ENCODE data around the gene SPAG16.

Gene SPAG16

GRCh38 chr2:214203744-214204289 is 919.6 kb downstream of the SPAG16 start:
- Histone ChIP-seq H3K27me3 (ENCODE audit: insufficient read depth, low read depth) (no peaks in the 10 kb centered on the region), H3K4me1 (ENCODE audit: low read depth, poor library complexity, severe bottlenecking) (no peaks in the 10 kb centered on the region), H2AFZ (ENCODE audit: low read depth) (no peak overlapping the region), H3K79me2 (ENCODE audit: insufficient read depth, low read depth) (no peaks in the 10 kb centered on the region), H3K27ac (no peak overlapping the region), H3K36me3 (ENCODE audit: insufficient read depth) (no peaks in the 10 kb centered on the region), H4K20me1 (ENCODE audit: insufficient read depth) (no peaks in the 10 kb centered on the region), H3K4me2 (no peak overlapping the region), H3K4me3 (IDR thresholded peaks at IDR 0.05; ENCODE audit: insufficient read depth, low read depth, low read length) (no peak overlapping the region), H3K9ac (no peak overlapping the region)
- TF ChIP-seq CTCF (conservative IDR thresholded peaks at IDR 0.05; ENCODE audit: low read depth, low read length): no peak

DNA sequence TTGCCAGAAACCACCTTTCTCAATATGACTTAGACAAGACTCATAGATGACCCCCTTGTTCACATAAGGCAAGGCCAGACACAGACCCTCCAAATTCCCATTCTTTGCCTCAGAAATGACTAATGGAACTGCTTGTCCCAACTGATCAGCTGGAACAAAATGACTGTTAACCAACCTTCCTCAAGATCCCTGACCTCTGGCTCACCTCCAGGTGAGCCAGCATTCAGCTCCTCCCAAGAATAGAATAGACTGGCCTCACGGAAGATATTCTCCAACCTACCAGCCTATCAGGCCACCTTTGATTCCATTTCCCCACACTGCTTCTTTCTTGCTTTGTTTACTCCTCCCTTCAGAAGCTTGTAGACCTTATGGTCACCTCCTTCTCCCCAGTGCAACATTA is 930.8 kb downstream of the SPAG16 start:
- TF ChIP-seq CTCF (conservative IDR thresholded peaks at IDR 0.05; ENCODE audit: low read depth, low read length): no peak
- Histone ChIP-seq H3K27me3 (ENCODE audit: insufficient read depth, low read depth) (no peaks in the 10 kb centered on the region), H3K79me2 (ENCODE audit: insufficient read depth, low read depth) (no peaks in the 10 kb centered on the region), H3K4me1 (ENCODE audit: low read depth, poor library complexity, severe bottlenecking) (no peaks in the 10 kb centered on the region), H3K27ac (no peak overlapping the region), H3K36me3 (ENCODE audit: insufficient read depth) (no peaks in the 10 kb centered on the region), H3K9ac (no peak overlapping the region), H3K4me3 (IDR thresholded peaks at IDR 0.05; ENCODE audit: insufficient read depth, low read depth, low read length) (no peak overlapping the region), H4K20me1 (ENCODE audit: insufficient read depth) (no peaks in the 10 kb centered on the region), H2AFZ (ENCODE audit: low read depth) (no peak overlapping the region), H3K4me2 (no peak overlapping the region)

DNA sequence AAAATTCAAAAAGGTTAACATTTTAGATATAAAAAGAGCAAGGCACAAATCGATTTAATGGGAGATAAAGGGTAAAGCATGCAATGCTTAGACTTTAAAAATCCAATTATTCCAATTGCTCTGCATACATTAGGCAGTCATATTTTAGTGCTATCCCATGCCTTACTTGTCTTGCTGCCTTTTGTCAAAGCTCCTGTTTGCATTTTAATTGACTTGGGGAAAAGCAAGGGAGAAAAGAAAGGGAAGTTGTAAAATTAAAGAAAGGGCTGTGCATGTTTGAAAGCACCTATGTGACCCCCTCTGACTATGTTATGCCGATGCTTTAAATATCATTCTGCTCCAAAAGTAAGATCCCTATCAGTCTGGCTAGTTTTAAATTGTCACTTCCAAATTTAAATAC is 932.9 kb downstream of the SPAG16 start:
- no peaks in the 10 kb centered on the region for H4K20me1 ChIP-seq (ENCODE audit: insufficient read depth)
- H3K4me2 ChIP-seq: no peak overlapping the region
- H3K27me3 ChIP-seq (ENCODE audit: insufficient read depth, low read depth): no peaks in the 10 kb centered on the region
- no peak overlapping the region for H3K27ac ChIP-seq
- no peak overlapping the region for H3K9ac ChIP-seq
- no peaks in the 10 kb centered on the region for H3K79me2 ChIP-seq (ENCODE audit: insufficient read depth, low read depth)
- no peaks in the 10 kb centered on the region for H3K36me3 ChIP-seq (ENCODE audit: insufficient read depth)
- H3K4me1 ChIP-seq (ENCODE audit: low read depth, poor library complexity, severe bottlenecking): no peaks in the 10 kb centered on the region
- no peak overlapping the region for H2AFZ ChIP-seq (ENCODE audit: low read depth)
- H3K4me3 ChIP-seq (IDR thresholded peaks at IDR 0.05; ENCODE audit: insufficient read depth, low read depth, low read length): no peak overlapping the region
- TF ChIP-seq CTCF (conservative IDR thresholded peaks at IDR 0.05; ENCODE audit: low read depth, low read length): no peak

DNA sequence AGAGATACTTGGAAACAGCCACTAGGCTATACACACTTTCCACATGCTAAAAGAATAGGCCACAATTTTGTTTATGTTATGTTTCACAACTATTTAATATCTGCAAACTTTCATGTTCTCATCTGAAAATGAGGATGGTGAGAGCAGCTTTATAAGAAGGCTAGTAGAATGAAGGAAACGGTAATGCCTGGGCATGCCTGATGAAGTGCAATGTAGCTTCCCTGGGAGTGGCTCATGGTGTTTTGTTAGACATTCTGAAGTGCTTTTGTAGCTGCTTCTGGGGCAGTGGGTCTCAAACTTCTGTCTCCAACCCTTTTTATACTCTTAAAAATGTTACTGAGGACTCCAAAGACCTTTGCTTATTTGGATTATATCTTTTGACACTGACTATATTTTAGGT is 933.3 kb downstream of the SPAG16 start:
- H3K4me3 ChIP-seq (IDR thresholded peaks at IDR 0.05; ENCODE audit: insufficient read depth, low read depth, low read length): no peak overlapping the region
- no peak for TF ChIP-seq CTCF (conservative IDR thresholded peaks at IDR 0.05; ENCODE audit: low read depth, low read length)

More for the DNA sequence above, 933.3 kb downstream of the SPAG16 start:
- no peak overlapping the region for H3K27ac ChIP-seq
- no peaks in the 10 kb centered on the region for H3K79me2 ChIP-seq (ENCODE audit: insufficient read depth, low read depth)
- no peak overlapping the region for H3K9ac ChIP-seq
- no peaks in the 10 kb centered on the region for H3K4me1 ChIP-seq (ENCODE audit: low read depth, poor library complexity, severe bottlenecking)
- H3K4me2 ChIP-seq: no peak overlapping the region
- no peaks in the 10 kb centered on the region for H3K36me3 ChIP-seq (ENCODE audit: insufficient read depth)
- no peak overlapping the region for H2AFZ ChIP-seq (ENCODE audit: low read depth)
- H3K27me3 ChIP-seq (ENCODE audit: insufficient read depth, low read depth): no peaks in the 10 kb centered on the region
- H4K20me1 ChIP-seq (ENCODE audit: insufficient read depth): no peaks in the 10 kb centered on the region

Data from KMS-11 (cell line).